ENCODE results near the gene GNG2. TPM values are rescaled to one million over a fixed set of nuclear protein-coding genes. Genes with fewer than 3 reads are reported as not detected.

GNG2 gene
- total and polyA plus RNA-seq, 2 experiments from 2014 or later, result 9.9 to 14.8 TPM

- H3K27ac Mint-ChIP-seq, result no peak overlapping the region
- no peaks in the 10 kb centered on the region for H3K4me1 Mint-ChIP-seq
- no peak overlapping the region for H3K27ac ChIP-seq (ENCODE audit: low read depth)
Observed at GRCh38 chr14:51954031-51954430, 93.6 kb downstream of the GNG2 start.

GRCh38 chr14:51954657-51955056 lies 94.2 kb downstream of the GNG2 start:
- ATAC-seq (peak; percentile 32; the same call in 2 of the 3 replicates), DNase-seq (ENCODE audit: low spot score) (peak; percentile 42)
- Histone ChIP-seq H3F3A (replicated peaks; ENCODE audit: low read depth) (no peaks in the 10 kb centered on the region), H3K79me2 (replicated peaks; ENCODE audit: insufficient read depth) (no peaks in the 10 kb centered on the region), H2AFZ (0 out of 2 replicates have a peak overlapping the region, but pooled peaks have one; percentile 21), H3K36me3 (ENCODE audit: insufficient read depth) (no peaks in the 10 kb centered on the region), H3K27me3 (ENCODE audit: insufficient read depth) (no peaks in the 10 kb centered on the region), H4K20me1 (replicated peaks; ENCODE audit: insufficient read depth) (no peaks in the 10 kb centered on the region), H3K27ac (ENCODE audit: low read depth) (no peak overlapping the region), H3K4me3 (no peak overlapping the region), H3K9me2 (ENCODE audit: insufficient read depth) (peaks cover 6% of the 10 kb centered on the region; the same call in 1 of the 2 replicates), H3K4me2 (no peak overlapping the region), H3K4me1 (ENCODE audit: insufficient read depth) (no peaks in the 10 kb centered on the region)
- H3K4me1 Mint-ChIP-seq, result no peaks in the 10 kb centered on the region
- no peak for TF ChIP-seq STAT1 (IDR thresholded peaks at IDR 0.05; ENCODE audit: unreplicated experiment)
- TF ChIP-seq CREB1 (CRISPR knock-in tag; IDR thresholded peaks at IDR 0.05; ENCODE audit: low read depth), result no peak
- peak; percentile 35 to 63 for TF ChIP-seq CTCF (conservative IDR thresholded peaks at IDR 0.05; ENCODE audit: low read depth in 2 of 2)
- TF ChIP-seq NANOG (IDR thresholded peaks at IDR 0.05; ENCODE audit: borderline replicate concordance), result no peak
- no peak for TF ChIP-seq ZNF114 (CRISPR knock-in tag; IDR thresholded peaks at IDR 0.05)
- peaks cover 22% of the 10 kb centered on the region for H3K36me3 Mint-ChIP-seq (ENCODE audit: low read depth)
- peaks cover 2% of the 10 kb centered on the region for H3K27me3 Mint-ChIP-seq (ENCODE audit: insufficient read depth, low read depth, poor library complexity)
- H3K27ac Mint-ChIP-seq, result no peak overlapping the region
- H3K9me3 Mint-ChIP-seq, result peaks cover 22% of the 10 kb centered on the region
- no peak overlapping the region for H3K4me3 Mint-ChIP-seq

More at GRCh38 chr14:51954031-51954430, 93.6 kb downstream of the GNG2 start:
- Histone ChIP-seq H2AFZ (no peak overlapping the region), H3K4me2 (no peak overlapping the region), H3K9me2 (ENCODE audit: insufficient read depth) (peaks cover 6% of the 10 kb centered on the region; the same call in 1 of the 2 replicates), H3K79me2 (replicated peaks; ENCODE audit: insufficient read depth) (no peaks in the 10 kb centered on the region), H3K27me3 (ENCODE audit: insufficient read depth) (no peaks in the 10 kb centered on the region), H4K20me1 (replicated peaks; ENCODE audit: insufficient read depth) (no peaks in the 10 kb centered on the region), H3K4me1 (ENCODE audit: insufficient read depth) (no peaks in the 10 kb centered on the region), H3F3A (replicated peaks; ENCODE audit: low read depth) (no peaks in the 10 kb centered on the region), H3K4me3 (no peak overlapping the region), H3K36me3 (ENCODE audit: insufficient read depth) (no peaks in the 10 kb centered on the region)
- TF ChIP-seq ZNF331 (CRISPR knock-in tag; IDR thresholded peaks at IDR 0.05; ENCODE audit: low read depth), result no peak
- TF ChIP-seq CTCF (conservative IDR thresholded peaks at IDR 0.05; ENCODE audit: low read depth in 2 of 2), result no peak
- no peak for TF ChIP-seq NANOG (IDR thresholded peaks at IDR 0.05; ENCODE audit: borderline replicate concordance)
- peaks cover 16% of the 10 kb centered on the region for H3K9me3 Mint-ChIP-seq
- peaks cover 2% of the 10 kb centered on the region for H3K27me3 Mint-ChIP-seq (ENCODE audit: insufficient read depth, low read depth, poor library complexity)
- DNase-seq (ENCODE audit: low spot score) (no peak), ATAC-seq (no peak)
- peaks cover 15% of the 10 kb centered on the region for H3K36me3 Mint-ChIP-seq (ENCODE audit: low read depth)
- H3K4me3 Mint-ChIP-seq, result no peak overlapping the region
